GM12892 (cell line): ENCODE data around the gene ATP9A.

Experiments used
- DNase-seq: peaks from one replicate; pipeline ENCODE4 v3.0.0; 2011; ENCODE audit not compliant: insufficient read length
- FAIRE-seq: peaks from 2 replicates; lab custom pipeline; 2011; peaks lifted over from hg19 to GRCh38; lab: Jason Lieb, UNC
- POLR2A ChIP-seq: IDR thresholded peaks from 2 replicates; pipeline ENCODE4 v1.6.1; 2011; ENCODE audit warnings: low read depth, low read length, control low read depth
- POLR2AphosphoS5 ChIP-seq: IDR thresholded peaks from 2 replicates; pipeline ENCODE4 v1.6.1; 2011; ENCODE audit warnings: low read depth, low read length, control low read depth
- TAF1 ChIP-seq: IDR thresholded peaks from 2 replicates; pipeline ENCODE4 v1.6.1; 2011; ENCODE audit warnings: low read depth, mild to moderate bottlenecking, control low read depth, low read length, borderline replicate concordance

The ATP9A gene

GRCh38 chr20:51613580-51613979, 154.6 kb downstream of the ATP9A start:
- FAIRE-seq (no peak), DNase-seq (no peak)
- TF ChIP-seq POLR2A (no peak), TAF1 (no peak), POLR2AphosphoS5 (no peak)

- FAIRE-seq (no peak), DNase-seq (no peak)
- TF ChIP-seq POLR2AphosphoS5 (no peak), POLR2A (no peak), TAF1 (no peak)
Measured at GRCh38 chr20:51612896-51613295, 155.3 kb downstream of the ATP9A start.

- DNase-seq (no peak), FAIRE-seq (no peak)
- TF ChIP-seq TAF1, result no peak
- no peak for TF ChIP-seq POLR2AphosphoS5
- no peak for TF ChIP-seq POLR2A
Measured at GRCh38 chr20:51611625-51611890, 156.6 kb downstream of the ATP9A start.

DNA sequence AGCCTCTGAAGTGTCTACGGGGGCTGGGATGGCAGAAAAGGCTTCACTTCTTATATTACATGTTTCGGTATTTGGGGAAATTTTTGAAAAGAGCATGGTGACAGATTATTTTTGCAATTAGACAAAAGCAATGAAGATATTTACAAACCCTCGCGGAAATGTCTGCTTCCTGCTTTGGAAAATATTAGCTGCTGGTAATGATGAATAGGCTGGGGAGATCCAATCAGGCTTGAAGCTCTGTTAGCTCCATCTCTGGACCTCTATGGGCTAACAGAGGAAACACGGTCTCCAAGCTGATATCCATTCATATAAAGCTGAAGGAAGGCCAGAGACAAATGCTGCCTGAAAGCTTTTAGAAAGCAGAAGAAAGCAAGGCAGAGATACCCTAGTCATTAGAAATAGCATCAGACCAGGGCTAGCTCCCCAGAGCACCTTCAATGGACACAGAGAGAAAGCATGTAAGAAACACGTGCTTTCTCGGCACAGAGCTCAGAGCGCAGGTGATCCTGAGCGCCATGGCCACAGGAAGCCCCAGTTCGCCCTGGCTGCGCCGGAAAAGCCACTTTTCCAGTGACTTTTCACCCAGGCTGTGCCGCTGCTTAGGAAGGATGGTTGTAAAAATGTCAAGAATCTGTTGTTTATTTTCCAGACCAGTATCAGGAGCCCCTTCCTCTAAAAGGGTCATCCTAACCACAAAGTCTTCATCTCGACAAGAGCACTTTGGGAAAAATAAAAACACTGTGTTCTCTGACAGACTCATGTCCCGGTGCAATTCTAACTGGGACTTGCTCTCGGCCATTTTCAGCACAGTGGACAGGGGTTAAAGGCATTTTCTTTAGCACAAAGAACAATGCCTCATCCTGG, 157.2 kb downstream of the ATP9A start:
- FAIRE-seq (no peak), DNase-seq (no peak)
- no peak for TF ChIP-seq TAF1
- no peak for TF ChIP-seq POLR2A
- no peak for TF ChIP-seq POLR2AphosphoS5

DNA sequence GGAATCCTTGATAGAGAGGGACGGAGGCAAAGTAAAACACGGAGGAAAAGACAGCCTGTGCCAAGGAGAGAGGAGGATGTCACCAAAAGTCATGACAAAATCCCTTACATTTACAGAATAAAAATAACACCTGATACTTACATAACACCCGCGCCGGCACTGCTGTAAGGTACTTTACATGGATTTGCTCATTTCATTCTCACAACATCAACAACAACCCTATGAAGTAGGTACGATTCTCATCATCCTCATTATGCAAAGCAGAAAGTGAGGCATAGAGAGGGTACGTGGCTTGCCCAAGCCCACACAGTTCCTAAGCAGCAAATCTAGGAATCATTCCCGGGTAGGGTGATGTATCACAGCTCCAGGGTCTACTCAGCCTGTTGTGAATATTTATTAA, 158.1 kb downstream of the ATP9A start:
- no peak for FAIRE-seq
- TF ChIP-seq TAF1 (no peak), POLR2AphosphoS5 (no peak), POLR2A (no peak)
- DNase-seq, result no peak

- no peak for DNase-seq
- no peak for TF ChIP-seq POLR2A
- TF ChIP-seq TAF1, result no peak
- no peak for TF ChIP-seq POLR2AphosphoS5
- FAIRE-seq, result no peak
Measured at GRCh38 chr20:51609251-51609650, 158.9 kb downstream of the ATP9A start.

DNA sequence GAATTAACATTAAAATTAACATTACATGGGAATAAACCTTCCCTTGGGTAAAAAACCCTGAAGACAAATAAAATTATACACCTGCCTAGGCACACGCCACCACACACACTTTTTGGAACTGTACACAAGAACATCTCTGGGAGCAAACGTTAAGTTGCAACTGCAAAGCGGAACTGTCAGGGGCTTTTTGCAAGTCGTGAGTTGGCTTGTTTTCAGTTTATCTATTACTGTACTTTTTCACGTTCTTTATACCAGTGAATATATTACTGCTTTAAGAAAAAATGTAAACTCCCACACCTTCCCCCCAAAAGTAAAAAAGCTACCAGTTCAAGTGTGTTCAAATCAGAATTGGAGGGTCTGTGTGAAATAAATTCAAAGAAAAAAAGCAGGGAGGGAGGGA, 160.1 kb downstream of the ATP9A start:
- no peak for DNase-seq
- peak; percentile 42 for FAIRE-seq
- TF ChIP-seq TAF1, result no peak
- no peak for TF ChIP-seq POLR2AphosphoS5
- TF ChIP-seq POLR2A, result no peak

- FAIRE-seq, result peak; percentile 36
- TF ChIP-seq TAF1 (no peak), POLR2AphosphoS5 (no peak), POLR2A (no peak)
- peak; percentile 26 for DNase-seq
Measured at GRCh38 chr20:51607170-51607569, 161.0 kb downstream of the ATP9A start.

DNA sequence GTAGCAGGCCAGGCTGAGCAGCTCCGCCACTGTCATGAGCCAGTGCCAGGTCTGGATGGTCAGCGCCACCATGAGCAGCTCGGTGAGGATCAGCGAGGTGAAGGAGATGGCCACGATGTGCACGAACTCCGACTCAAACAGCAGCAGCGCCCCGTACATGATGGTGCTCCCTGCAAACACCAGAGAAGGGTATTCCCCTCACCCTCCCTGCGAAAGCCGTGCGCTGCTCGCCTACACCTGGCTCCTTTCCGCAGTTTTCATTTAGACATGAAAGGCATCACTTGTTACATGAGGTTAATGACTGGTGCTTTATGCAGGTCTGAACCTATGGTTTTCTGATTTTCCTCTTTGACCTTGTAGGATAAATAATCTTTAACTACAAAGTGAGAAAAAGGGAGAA, 163.3 kb downstream of the ATP9A start:
- DNase-seq (no peak), FAIRE-seq (no peak)
- TF ChIP-seq TAF1 (no peak), POLR2A (no peak), POLR2AphosphoS5 (no peak)

DNA sequence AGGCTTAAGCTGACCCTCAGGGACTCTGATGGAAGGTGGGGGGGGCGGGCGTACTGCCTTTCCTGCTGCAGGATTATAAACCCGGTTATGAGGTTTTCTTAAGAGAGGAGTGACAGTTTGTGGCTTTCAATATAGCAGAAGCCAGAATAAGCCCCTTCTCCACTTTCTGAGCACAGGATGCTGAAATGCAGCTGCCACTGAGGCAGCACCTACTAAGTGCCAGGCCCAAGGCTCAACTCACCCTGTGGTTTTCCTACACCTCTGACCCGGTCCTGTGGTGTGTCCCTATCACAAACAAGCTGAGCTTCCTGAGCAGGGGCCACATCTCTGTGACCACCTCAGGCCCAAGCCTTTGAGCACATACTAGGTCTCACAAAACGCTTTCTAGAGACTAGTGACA, 166.1 kb downstream of the ATP9A start:
- FAIRE-seq, result no peak

DNA sequence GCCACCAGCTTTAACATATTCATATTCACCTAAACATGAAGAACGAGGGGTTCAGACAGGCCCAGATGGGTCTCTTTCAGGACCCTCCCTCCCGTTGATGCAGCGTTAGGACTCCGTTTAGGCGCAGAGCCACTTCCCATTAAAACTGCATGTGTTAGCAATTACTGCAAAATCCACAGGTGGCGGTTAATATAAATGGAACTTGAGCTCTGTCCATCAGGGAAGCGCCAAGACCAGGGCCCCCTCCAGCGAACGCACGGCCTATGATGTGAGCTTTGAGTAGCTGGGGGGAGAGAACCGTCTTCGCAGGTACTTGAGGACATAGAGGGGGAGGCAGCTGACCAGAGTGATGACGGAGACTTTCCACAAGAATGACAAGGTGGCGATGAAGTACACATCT, 167.2 kb downstream of the ATP9A start:
- no peak for FAIRE-seq
- TF ChIP-seq TAF1 (no peak), POLR2AphosphoS5 (no peak)
- DNase-seq, result no peak

More for the DNA sequence above, 166.1 kb downstream of the ATP9A start:
- DNase-seq, result no peak
- no peak for TF ChIP-seq TAF1
- TF ChIP-seq POLR2A, result no peak
- no peak for TF ChIP-seq POLR2AphosphoS5

DNA sequence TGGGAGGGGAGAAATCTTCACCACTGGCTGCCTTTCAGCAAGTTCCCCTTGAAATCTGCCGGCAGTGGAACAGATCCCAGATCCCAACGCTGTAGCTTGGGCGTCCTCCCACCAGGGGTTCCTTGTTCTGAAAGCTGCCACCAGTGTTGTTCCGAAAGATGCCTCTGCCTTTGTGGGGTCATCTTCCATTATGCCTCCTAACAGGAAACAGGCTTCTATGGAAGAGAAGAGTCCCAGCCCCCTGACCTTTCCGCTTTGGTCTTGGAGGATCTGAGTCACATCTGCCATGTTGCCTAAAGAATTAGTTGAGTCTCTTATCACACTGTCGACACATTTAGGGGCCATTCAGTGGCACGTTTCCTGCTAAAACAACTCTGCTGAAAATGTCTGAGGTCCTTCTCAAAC, 168.2 kb downstream of the ATP9A start:
- TF ChIP-seq TAF1 (no peak), POLR2A (no peak), POLR2AphosphoS5 (no peak)
- DNase-seq (no peak), FAIRE-seq (no peak)

- no peak for FAIRE-seq
- no peak for DNase-seq
- TF ChIP-seq TAF1, result no peak
Measured at GRCh38 chr20:51598556-51598955, 169.6 kb downstream of the ATP9A start.
